GM21723 (cell line): ENCODE measurements around the gene NAV2.
"Not testable (repeated sequence)": the region's sequence is repeated elsewhere in the genome, so short reads cannot be mapped to it uniquely, and the experiment has no call there.

Experiments used
- ATAC-seq: cut with Tn5 transposase; IDR thresholded peaks from one replicate; pipeline ENCODE4 v1.9.1; 2021; ENCODE audit warnings: mild to moderate bottlenecking, moderate library complexity; ENCODE audit not compliant: unreplicated experiment

Gene NAV2

GRCh38 chr11:20125927-20126326, 413.3 kb downstream of the NAV2 start:
- no peak for ATAC-seq

DNA sequence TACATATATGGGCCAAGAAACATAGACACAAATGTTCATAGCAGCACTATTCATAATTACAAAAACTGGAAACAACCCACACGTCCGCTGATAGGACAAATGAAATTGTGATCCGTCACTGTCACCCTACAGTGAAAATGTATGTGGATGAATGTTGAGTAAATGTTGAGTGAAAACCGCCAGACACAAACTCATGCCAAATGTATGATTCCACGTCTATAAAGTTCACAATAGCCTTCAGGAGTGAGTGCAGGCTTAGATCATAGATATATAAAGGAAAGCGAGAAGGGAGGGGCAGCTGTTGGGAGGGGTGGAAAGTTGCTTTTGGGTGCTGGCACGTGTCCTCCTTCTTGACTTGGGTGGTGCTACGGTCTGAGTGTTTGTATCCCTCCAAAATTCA, 414.1 kb downstream of the NAV2 start:
- no peak for ATAC-seq

DNA sequence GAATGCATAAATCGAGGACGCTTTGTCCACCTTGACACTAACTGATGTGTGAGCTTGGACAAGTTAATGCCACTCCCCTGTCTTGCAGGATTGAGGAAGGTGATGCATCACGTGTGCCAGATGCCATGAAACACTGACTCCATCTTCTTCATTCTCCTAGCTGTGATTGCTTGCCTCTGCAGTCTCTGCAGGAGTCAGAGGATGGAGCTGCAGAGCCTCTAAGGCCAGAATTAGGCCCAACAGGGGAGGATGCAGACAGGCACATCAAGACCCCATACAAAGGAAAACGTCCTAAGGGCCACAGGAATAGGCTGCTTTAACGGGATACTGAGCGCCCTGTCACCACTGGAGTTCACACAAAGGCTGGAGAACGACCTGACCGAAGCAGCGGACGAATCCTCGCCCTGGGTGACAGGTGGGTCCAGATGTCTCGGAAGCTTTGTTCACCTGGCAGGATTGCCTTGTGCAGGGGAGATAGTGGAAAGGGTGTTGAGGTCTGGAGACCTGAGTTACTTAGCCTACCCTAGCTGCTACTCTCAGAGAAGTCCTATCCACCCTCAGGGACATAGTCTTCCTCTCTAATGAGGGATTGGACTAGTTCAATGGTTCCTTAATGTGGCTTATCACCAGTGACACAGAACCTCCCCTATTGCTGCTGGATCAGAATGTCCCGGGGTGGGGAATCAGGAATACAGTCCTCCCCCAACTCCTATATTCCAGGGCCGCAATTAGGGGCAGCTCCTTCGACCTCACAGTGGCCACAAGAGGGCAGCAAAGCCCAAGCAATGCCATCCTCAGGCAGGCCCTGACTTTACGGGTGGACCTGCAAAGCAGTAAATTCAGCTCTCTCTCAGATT, 415.3 kb downstream of the NAV2 start:
- ATAC-seq, result peak; percentile 75

- not testable (repeated sequence) for ATAC-seq
Measured at GRCh38 chr11:20128528-20128825, 415.8 kb downstream of the NAV2 start.

DNA sequence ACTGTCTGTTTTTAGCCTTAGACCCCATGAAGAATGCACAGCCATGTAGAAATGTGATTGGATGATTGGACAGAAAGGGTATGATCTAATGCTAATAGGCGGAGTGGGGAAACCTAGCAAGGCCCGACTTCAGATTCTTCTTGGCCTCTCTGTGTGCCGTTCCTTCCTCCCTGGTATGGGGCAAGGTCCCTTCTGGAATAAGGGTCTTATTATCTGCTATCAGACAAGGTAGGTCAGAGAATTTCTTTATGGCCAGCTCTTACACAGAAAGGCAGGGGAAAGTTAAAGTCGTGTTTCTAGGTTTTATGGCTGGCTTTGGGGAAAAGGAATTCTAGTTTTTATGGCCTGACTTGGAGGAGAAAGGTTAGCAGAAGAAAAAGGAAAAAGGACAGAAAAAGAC, 417.0 kb downstream of the NAV2 start:
- no peak for ATAC-seq

DNA sequence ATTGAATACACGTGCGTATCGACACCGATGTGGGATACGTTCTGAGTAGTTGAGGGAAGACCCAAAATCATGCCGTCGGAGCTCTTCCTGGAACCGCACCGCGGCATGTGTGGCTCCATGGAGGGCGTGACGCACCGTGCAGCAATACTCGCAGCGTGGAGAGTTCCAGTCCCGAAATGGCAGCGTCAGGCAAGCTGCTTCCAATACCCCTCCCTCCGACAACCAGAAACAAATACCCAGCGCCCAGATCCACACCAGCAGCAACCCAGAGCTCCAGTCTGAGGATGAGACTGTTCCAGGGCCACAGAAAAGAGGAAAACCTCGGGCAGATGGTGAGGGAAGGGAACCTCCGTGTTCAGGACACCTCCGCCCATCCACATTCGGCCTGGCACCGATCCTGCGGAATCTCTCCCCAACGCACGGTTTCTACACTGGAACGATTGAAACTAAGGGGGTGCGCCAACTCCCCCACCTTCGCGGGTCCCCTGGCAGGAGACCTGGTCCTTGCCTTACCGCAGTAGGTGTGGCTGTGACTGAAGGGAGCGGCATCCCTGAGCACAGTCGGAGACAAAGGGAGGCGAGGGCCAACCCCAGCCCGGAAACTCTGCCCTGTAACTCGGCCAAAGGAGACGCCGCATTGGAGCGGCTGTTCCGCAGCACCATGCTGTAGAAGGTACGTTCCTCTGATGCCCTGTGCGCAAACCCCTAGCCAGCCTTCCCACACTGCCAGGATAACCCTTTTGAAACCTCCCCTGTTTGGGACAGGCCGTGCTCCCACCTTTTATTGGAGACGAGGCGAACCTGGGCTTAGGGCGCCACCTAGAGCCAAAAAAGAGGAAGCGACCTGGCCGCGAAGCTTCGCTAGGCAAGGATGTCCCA, 419.4 kb downstream of the NAV2 start:
- peak; percentile 65 for ATAC-seq

DNA sequence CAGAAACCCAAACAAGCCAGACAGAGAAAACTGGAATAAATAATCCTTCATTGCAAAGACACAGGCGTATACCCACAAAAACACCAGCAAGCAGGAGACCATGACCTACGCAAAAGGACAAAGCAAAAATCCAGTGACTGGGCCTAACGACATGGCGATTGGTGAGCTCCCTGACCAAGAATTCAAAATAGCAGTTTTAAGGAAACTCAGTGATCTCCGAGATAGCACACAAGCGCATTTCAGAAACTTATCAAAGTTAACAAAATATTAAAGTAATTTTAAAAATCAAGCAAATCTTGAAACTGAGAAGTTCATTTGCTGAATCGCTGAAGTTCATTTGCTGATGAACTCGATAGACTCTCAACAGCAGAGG, 420.0 kb downstream of the NAV2 start:
- no peak for ATAC-seq

DNA sequence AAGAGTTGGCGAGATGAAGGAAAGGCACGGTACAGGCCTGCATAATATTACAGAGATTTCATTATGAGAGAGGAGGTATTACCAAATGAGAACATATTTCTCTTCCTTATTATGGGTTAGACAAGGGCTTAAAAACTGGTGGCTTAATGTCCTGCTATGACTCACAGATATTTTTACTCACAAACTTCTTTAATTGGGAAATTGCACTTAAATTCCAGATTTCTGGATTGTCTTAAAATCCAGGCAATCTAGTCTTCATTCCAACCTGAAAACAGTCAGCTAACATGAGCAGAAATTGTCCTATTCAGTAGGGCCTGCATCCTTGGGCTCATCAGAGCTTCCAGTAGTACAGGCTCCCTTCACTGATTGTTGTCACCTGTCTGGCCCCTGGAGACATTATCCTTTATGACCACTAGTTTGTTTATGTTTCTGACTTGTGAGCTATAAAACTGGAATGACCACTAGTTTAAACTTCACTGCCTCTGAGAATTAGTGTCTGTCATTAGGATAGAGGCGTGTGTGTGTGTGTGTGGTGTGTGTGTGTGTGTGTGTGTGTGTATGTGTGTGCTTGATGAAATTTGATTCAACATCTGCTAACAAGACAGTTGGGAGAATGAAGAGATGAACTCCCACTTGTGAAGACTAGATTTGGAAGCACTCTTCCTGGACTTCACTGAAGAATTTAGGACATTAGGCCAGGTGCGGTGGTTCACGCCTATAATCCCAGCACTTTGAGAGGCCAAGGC, 422.5 kb downstream of the NAV2 start:
- no peak for ATAC-seq

GRCh38 chr11:20137637-20138036, 425.0 kb downstream of the NAV2 start:
- ATAC-seq, result no peak

GRCh38 chr11:20138707-20139106, 426.1 kb downstream of the NAV2 start:
- ATAC-seq, result no peak

DNA sequence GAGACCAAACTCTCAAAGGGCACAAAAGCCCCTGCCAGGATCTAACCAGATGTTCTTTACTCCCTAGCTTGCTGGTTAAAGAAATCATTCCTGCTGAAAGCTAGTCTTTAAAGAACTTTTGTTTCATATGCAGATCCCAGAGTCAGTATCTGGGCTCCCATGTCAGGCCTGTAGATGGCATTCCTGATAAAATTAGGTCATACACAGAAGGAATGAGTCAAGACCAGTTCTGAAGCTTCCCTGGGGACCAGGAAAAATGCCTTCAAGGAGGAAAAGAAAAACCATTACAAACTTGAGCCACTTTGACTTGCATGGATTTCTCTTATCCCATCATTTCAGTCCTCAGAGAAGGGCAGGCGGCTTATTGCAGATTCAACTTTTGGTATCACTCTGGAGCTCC, 441.7 kb downstream of the NAV2 start:
- ATAC-seq, result no peak

GRCh38 chr11:20155683-20156279, 443.1 kb downstream of the NAV2 start:
- no peak for ATAC-seq

- ATAC-seq, result no peak
Measured at GRCh38 chr11:20156280-20156875, 443.7 kb downstream of the NAV2 start.

GRCh38 chr11:20156876-20157613, 444.4 kb downstream of the NAV2 start:
- ATAC-seq, result no peak

GRCh38 chr11:20157728-20158127, 445.1 kb downstream of the NAV2 start:
- ATAC-seq, result no peak

GRCh38 chr11:20158597-20159257, 446.1 kb downstream of the NAV2 start:
- ATAC-seq, result no peak

DNA sequence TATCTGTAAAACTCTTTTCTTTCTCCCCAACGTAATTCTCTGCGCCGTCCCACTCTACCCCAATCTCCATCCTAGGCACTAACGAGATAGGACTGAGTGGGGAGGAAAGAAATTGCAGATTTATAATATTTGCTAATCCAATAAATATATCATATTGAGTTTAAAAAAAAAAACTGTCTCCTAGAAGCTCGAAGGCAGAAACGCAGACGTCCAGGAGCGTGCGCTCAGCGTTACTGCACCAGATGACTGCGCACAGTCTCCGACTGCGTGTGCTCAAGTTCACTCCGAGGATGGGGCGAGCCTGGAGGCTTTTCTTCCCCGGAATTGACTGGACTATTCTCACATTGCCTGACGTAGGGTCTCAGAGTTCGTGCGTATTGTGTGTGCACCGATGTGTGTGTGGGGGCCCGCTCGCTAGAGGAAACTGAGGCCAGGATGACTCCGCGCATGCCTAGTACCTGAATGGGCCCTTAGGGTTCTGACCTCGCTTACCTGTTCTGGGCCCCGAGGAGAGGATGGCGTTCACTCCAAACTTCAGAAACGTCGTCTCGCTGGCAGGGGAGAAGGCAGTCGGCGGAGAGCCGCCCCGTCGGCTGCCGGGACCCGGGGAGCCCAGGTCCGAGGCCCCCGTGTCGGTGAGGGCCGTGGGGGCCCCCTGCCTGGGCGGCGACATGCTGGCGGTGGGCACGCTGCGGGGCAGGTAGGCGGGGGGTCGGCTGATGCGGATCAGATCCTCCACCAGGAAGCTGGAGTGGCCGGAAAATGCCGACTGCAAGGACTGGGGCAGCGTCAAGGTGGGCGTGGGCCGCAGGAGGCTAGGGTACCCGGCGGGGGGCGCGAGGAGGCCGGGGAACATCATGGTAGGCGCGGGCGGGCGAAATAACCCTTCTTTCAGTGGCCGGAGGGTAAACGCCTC, 447.1 kb downstream of the NAV2 start:
- no peak for ATAC-seq

DNA sequence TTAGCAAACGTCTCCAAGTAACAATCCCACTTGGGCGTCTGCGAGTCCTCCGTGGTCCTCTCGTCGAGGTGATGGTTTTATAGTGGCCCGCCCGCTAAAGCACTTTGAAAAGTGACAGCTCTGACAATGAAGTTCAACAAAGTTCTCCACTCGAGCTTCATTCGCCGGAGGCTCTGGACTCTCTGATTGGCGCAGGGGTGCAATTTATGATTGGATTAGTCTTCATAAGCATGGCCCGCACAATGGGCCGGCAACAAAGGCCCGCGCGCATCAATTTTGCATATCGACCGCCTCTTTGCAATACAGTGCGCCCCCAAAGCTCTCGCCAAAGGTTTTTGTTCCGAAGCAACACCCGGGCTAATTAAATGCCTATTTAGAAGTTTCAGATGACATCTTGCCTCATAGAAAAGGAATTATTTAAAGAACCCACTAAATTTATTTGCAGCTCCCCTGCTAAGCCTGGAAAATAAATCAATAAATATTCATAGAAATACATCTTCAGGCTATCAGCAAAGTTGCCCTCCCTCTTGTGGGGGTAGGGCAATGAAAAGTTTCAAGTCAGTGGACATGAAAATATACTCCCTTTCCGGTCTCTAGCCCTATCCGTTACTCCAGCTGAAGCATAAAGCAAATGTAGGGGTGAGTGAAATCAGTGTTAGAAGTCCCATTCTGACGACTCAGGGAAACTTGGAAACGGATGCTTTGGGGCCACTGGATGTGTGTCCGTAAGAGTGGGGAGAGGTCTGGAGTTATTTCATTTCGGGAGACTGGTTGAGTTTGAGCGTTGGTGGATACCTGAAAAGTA, 448.0 kb downstream of the NAV2 start, which contains the start of gene DBX1:
Gene DBX1, minus strand, starts transcription at position 51 of the 805 bp plus-strand sequence. CDS start 151 bp downstream, outside the sequence.
- no peak for ATAC-seq
